GM23248 (cell line): ENCODE measurements around the gene ERCC1. TPM values are rescaled to one million over a fixed set of nuclear protein-coding genes. Genes with fewer than 3 reads are reported as not detected.
"Not testable (repeated sequence)": the region's sequence is repeated elsewhere in the genome, so short reads cannot be mapped to it uniquely, and the experiment has no call there.

ENCODE experiments used
- DNase-seq: peaks from one replicate; pipeline ENCODE4 v3.0.0-alpha.2; 2015
- H2AFZ ChIP-seq: fragments of 200-600 bp; sonication (generic); 2 replicates; pipeline ENCODE4 v1.6.1; 2016; ENCODE audit warnings: antibody characterized with exemption
- H3F3A ChIP-seq: fragments of 200-600 bp; sonication (generic); 2 replicates; pipeline ENCODE4 v1.6.1; 2016; ENCODE audit warnings: mild to moderate bottlenecking, antibody characterized with exemption, mixed run types; ENCODE audit not compliant: insufficient read depth
- H3K27ac ChIP-seq: fragments of 200-600 bp; sonication (generic); 2 replicates; pipeline ENCODE4 v1.5.1; 2016; ENCODE audit warnings: mild to moderate bottlenecking
- H3K27me3 ChIP-seq: fragments of 200-600 bp; sonication (generic); replicated peaks from 2 replicates; pipeline ENCODE4 v1.6.1; 2016; ENCODE audit warnings: mild to moderate bottlenecking; ENCODE audit not compliant: insufficient read depth
- H3K36me3 ChIP-seq: fragments of 200-600 bp; sonication (generic); 2 replicates; pipeline ENCODE4 v1.6.1; 2016; ENCODE audit warnings: low read depth, mild to moderate bottlenecking
- H3K4me1 ChIP-seq: fragments of 200-600 bp; sonication (generic); 2 replicates; pipeline ENCODE4 v1.6.1; 2016; ENCODE audit warnings: mild to moderate bottlenecking; ENCODE audit not compliant: insufficient read depth
- H3K4me2 ChIP-seq: fragments of 200-600 bp; sonication (generic); one replicate; pipeline ENCODE4 v1.6.1; 2016; ENCODE audit warnings: mild to moderate bottlenecking; ENCODE audit not compliant: unreplicated experiment
- H3K4me3 ChIP-seq: fragments of 200-600 bp; sonication (generic); 2 replicates; pipeline ENCODE4 v1.5.1; 2016; ENCODE audit warnings: mild to moderate bottlenecking
- H3K79me2 ChIP-seq: fragments of 200-600 bp; sonication (generic); 2 replicates; pipeline ENCODE4 v1.6.1; 2016; ENCODE audit warnings: mild to moderate bottlenecking; ENCODE audit not compliant: insufficient read depth
- H3K9ac ChIP-seq: fragments of 200-600 bp; sonication (generic); 2 replicates; pipeline ENCODE4 v1.6.1; 2016; ENCODE audit warnings: mild to moderate bottlenecking
- H3K9me2 ChIP-seq: fragments of 200-600 bp; sonication (generic); 2 replicates; pipeline ENCODE4 v1.6.1; 2016; ENCODE audit warnings: mixed run types, mild to moderate bottlenecking, moderate library complexity; ENCODE audit not compliant: insufficient read depth
- H3K9me3 ChIP-seq: fragments of 200-600 bp; sonication (generic); one replicate; pipeline ENCODE4 v1.6.1; 2017; ENCODE audit warnings: low read depth
- H4K20me1 ChIP-seq: fragments of 200-600 bp; sonication (generic); 2 replicates; pipeline ENCODE4 v1.6.0; 2016; ENCODE audit not compliant: insufficient read depth
- EZH2 ChIP-seq: fragments of 200-600 bp; sonication (generic); IDR thresholded peaks from 2 replicates; pipeline ENCODE4 v1.6.1; 2018; ENCODE audit warnings: antibody characterized with exemption, mild to moderate bottlenecking; ENCODE audit not compliant: insufficient read depth, poor library complexity, severe bottlenecking
- EZH2phosphoT487 ChIP-seq: fragments of 200-600 bp; sonication (generic); IDR thresholded peaks from 2 replicates; pipeline ENCODE4 v1.6.1; 2018; ENCODE audit warnings: antibody characterized with exemption, moderate library complexity, mild to moderate bottlenecking, low read depth; ENCODE audit not compliant: insufficient read depth
- WGBS, 2 experiments: methylation state at CpG; one replicate each; pipeline ENCODE4 v1.1.6; 2015 to 2017; ENCODE audit warnings: low lambda C conversion rate in 2 of 2, low coverage in 1 of 2; ENCODE audit errors: missing lambda C conversion rate in 2 of 2; 5-methylcytosine and 5-hydroxymethylcytosine counted together
- in situ Hi-C: fragments of 300-500 bp; cut with MboI; formaldehyde crosslinking; loops from 2 replicates; pipeline ENCODE4 v1.15.0; 2020
- polyA plus RNA-seq: library from polyadenylated mRNA; unstranded; fragments of >200 nt; fragmentation: Nextera tagmentation; extraction: Ambion mirVana; gene quantifications from 2 replicates; pipeline ENCODE4 v1.2.1, GENCODE V29; 2016
- total RNA-seq: library from RNA; depleted of rRNA; stranded (reverse); fragments of >200 nt; shearing (Covaris generic); gene quantifications from 2 replicates; pipeline ENCODE4 v1.2.3, GENCODE V29; 2014

The ERCC1 gene
- total and polyA plus RNA-seq, 2 experiments from 2014 or later = 79.8 to 89.0 TPM

- in situ Hi-C loops = no loop called here
- H3K4me3 ChIP-seq = no peak overlapping the region
- H4K20me1 ChIP-seq = no peaks in the 10 kb centered on the region
- no peak for DNase-seq
- H3K27ac ChIP-seq = no peak overlapping the region
- H2AFZ ChIP-seq = no peak overlapping the region
- H3K9ac ChIP-seq = no peak overlapping the region
- no peak overlapping the region for H3K4me2 ChIP-seq
- peaks cover 3% of the 10 kb centered on the region; the same call in 1 of the 2 replicates for H3K4me1 ChIP-seq
- no peaks in the 10 kb centered on the region for H3K79me2 ChIP-seq
- H3K9me2 ChIP-seq = no peaks in the 10 kb centered on the region
- H3K36me3 ChIP-seq = no peaks in the 10 kb centered on the region
- WGBS, 2 experiments = 80 to 86% methylated on average over 3 of the region's 3 CpGs
- TF ChIP-seq EZH2phosphoT487 (no peak), EZH2 (no peak)
- no peaks in the 10 kb centered on the region for H3K27me3 ChIP-seq
- H3K9me3 ChIP-seq = no peaks in the 10 kb centered on the region
- H3F3A ChIP-seq = peaks cover 19% of the 10 kb centered on the region
Observed at GRCh38 chr19:45437328-45437727, 13.6 kb upstream of the ERCC1 start.

GRCh38 chr19:45432543-45432942, 8.8 kb upstream of the ERCC1 start:
- in situ Hi-C loops, H3K4me2 ChIP-seq, H2AFZ ChIP-seq, DNase-seq, H3K27ac ChIP-seq, H3K4me1 ChIP-seq, H3K27me3 ChIP-seq, H3K36me3 ChIP-seq, H3K9me2 ChIP-seq, H3K79me2 ChIP-seq, H3K9ac ChIP-seq, H3K9me3 ChIP-seq, H3K4me3 ChIP-seq, H4K20me1 ChIP-seq: not testable (repeated sequence)
- H3F3A ChIP-seq = peaks cover 16% of the 10 kb centered on the region
- 85 to 88% methylated on average over 8 of the region's 8 CpGs for WGBS, 2 experiments

GRCh38 chr19:45431008-45431407, 7.3 kb upstream of the ERCC1 start:
- H3K4me3 ChIP-seq, H3K9ac ChIP-seq, H3K4me1 ChIP-seq, H4K20me1 ChIP-seq, H3K4me2 ChIP-seq, H3K9me3 ChIP-seq, H3K9me2 ChIP-seq, in situ Hi-C loops, H3K36me3 ChIP-seq, H2AFZ ChIP-seq, H3K79me2 ChIP-seq, H3K27me3 ChIP-seq: not testable (repeated sequence)
- peak overlapping the region; percentile 7; the same call in 1 of the 2 replicates for H3K27ac ChIP-seq
- peak; percentile 68 for DNase-seq
- peaks cover 17% of the 10 kb centered on the region for H3F3A ChIP-seq
- 24 to 25% methylated on average over 9 of the region's 9 CpGs for WGBS, 2 experiments

GRCh38 chr19:45429896-45430295, 6.2 kb upstream of the ERCC1 start:
- H3K27me3 ChIP-seq, H3K9me3 ChIP-seq, H3K4me3 ChIP-seq, H3K9ac ChIP-seq, H2AFZ ChIP-seq, H3K79me2 ChIP-seq, H3K9me2 ChIP-seq, in situ Hi-C loops, H4K20me1 ChIP-seq, DNase-seq, H3K4me2 ChIP-seq, H3K36me3 ChIP-seq: not testable (repeated sequence)
- H3K4me1 ChIP-seq = peaks cover 20% of the 10 kb centered on the region
- H3K27ac ChIP-seq = peak overlapping the region; percentile 86; the same call in 1 of the 2 replicates
- 87 to 96% methylated on average over 11 of the region's 11 CpGs for WGBS, 2 experiments
- H3F3A ChIP-seq = peaks cover 28% of the 10 kb centered on the region

GRCh38 chr19:45428384-45429231, 4.9 kb upstream of the ERCC1 start:
- Histone ChIP-seq H3K9ac (peak overlapping the region; percentile 88), H3K4me1 (peaks cover 29% of the 10 kb centered on the region), H3K9me3 (no peaks in the 10 kb centered on the region), H3K79me2 (peaks cover 1% of the 10 kb centered on the region; the same call in 1 of the 2 replicates), H3K27ac (peak overlapping the region; percentile 86), H2AFZ (peak overlapping the region; percentile 88), H4K20me1 (no peaks in the 10 kb centered on the region), H3K4me3 (peak overlapping the region; percentile 78), H3K27me3 (no peaks in the 10 kb centered on the region), H3K9me2 (no peaks in the 10 kb centered on the region), H3F3A (peaks cover 32% of the 10 kb centered on the region), H3K4me2 (peak overlapping the region; percentile 80), H3K36me3 (no peaks in the 10 kb centered on the region)
- in situ Hi-C loops = no loop called here
- peak; percentile 85 for DNase-seq
- WGBS, 2 experiments = 4 to 8% methylated on average over 39 to 62 of the region's 73 CpGs
- TF ChIP-seq EZH2phosphoT487 (no peak), EZH2 (no peak)
